ENCODE measurements around the gene SFMBT2. TPM values are rescaled to one million over a fixed set of nuclear protein-coding genes. Genes with fewer than 3 reads are reported as not detected.

SFMBT2 gene
- total RNA-seq, 1 experiment from 2014 or later = 7.4 TPM

DNA sequence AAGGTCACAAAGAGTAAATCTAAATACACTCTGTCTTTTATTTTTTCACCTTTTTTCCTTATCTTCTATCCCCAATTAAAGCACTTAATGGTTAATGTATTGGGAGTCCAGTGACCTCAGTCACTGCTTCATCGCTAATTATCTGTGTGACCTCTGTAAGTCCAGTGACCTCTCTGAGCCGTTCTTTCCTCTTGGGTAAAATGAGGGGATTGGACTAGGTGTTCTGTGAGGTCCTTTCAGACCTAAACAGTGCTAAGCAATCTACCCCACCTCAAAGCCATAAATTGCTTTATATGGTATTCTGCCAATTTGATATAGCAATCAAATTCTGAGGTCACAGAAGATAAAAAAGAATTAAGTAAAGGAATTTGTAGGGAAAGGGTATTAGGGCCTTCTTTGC lies 3.9 kb upstream of the SFMBT2 start:
- no peak for DNase-seq (ENCODE audit: unreplicated experiment)
- H3K36me3 Mint-ChIP-seq (ENCODE audit: insufficient read depth, unreplicated experiment) = no peaks in the 10 kb centered on the region
- no peak overlapping the region for H3K27ac Mint-ChIP-seq (ENCODE audit: low read depth, unreplicated experiment)
- ChIA-PET CTCF (interaction anchor here (0.7 kb wide), 1 partner anchor 153 kb away, joined by 3 read pairs; no protein-coding TSS in a partner anchor), POLR2A (no interaction called here)
- no TSS peak for BruUV-seq (replicated peaks)
- no peaks in the 10 kb centered on the region for H3K4me1 Mint-ChIP-seq (ENCODE audit: insufficient read depth, unreplicated experiment)
- intact Hi-C loops (cut with micrococcal nuclease) = no loop called here
- no peak overlapping the region for H3K4me3 Mint-ChIP-seq (ENCODE audit: unreplicated experiment)
- peaks cover 25% of the 10 kb centered on the region for H3K27me3 Mint-ChIP-seq (ENCODE audit: insufficient read depth, unreplicated experiment)
- TF ChIP-seq, protein P1, sequence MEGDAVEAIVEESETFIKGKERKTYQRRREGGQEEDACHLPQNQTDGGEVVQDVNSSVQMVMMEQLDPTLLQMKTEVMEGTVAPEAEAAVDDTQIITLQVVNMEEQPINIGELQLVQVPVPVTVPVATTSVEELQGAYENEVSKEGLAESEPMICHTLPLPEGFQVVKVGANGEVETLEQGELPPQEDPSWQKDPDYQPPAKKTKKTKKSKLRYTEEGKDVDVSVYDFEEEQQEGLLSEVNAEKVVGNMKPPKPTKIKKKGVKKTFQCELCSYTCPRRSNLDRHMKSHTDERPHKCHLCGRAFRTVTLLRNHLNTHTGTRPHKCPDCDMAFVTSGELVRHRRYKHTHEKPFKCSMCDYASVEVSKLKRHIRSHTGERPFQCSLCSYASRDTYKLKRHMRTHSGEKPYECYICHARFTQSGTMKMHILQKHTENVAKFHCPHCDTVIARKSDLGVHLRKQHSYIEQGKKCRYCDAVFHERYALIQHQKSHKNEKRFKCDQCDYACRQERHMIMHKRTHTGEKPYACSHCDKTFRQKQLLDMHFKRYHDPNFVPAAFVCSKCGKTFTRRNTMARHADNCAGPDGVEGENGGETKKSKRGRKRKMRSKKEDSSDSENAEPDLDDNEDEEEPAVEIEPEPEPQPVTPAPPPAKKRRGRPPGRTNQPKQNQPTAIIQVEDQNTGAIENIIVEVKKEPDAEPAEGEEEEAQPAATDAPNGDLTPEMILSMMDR (IDR thresholded peaks at IDR 0.05; ENCODE audit: unreplicated experiment) = no peak
- no peaks in the 10 kb centered on the region for H3K9me3 Mint-ChIP-seq (ENCODE audit: unreplicated experiment)

DNA sequence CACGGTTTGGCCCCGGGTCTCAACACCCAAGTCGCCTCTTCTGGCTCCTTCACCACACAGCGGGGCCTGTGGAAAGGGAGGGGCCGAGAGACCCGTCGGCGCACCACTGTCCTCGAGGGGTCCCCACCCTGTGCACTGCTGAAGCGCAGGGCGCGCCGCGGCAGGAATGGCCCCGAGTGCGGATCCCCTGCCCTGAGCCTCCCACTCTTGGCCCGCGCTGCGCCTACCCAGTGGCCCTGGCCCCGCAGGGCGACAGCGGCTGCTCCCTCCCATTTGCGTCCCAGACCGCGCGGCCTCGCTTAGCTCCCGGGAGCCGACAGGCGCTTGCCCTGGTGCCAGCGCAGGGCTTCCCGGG lies 2.1 kb upstream of the SFMBT2 start:
- BruUV-seq (replicated peaks) = no TSS peak

DNA sequence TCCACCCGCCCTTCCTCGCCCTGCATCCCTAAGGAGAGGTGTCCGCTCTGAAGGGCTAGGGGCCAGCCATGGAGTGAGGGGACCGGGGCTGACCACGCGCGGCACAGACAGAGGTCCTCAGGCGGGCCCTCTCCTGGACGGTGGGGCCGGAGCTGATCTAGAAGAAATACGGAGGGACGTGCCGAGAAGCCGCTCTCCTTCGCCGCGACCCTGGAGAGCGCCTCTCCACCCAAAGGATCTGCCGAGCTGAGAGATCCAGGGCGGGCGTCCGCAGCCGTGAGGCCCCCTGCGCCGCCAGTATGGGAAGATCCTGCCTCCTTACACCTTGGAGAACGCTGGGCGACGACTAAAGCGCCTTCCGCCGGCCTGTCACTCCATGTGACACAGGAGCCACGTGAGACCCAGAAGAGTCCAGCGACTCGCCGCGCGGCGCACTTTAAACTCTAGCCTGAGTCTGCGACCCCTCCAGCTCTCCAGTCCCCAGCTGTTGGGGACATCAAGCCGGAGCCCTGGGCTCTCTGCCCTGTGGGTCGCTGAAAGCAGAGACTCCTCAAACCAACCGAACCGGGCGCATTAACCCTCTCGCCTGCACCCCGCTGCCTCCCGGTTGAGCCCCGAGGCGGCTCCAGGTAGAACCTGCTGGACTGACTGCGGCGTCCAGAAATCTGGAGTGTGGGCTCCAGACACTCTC lies 1.5 kb upstream of the SFMBT2 start:
- ChIA-PET CTCF (interaction anchor here (0.6 to 1.6 kb wide), 11 partner anchors 147 to 833 kb away, joined by 3 to 6 read pairs (median 3); no protein-coding TSS in a partner anchor), POLR2A (no interaction called here)
- intact Hi-C loops (cut with micrococcal nuclease) = no loop called here
- TF ChIP-seq, protein P1 (IDR thresholded peaks at IDR 0.05; ENCODE audit: unreplicated experiment) = no peak
- DNase-seq (ENCODE audit: unreplicated experiment) = no peak
- no TSS peak for BruUV-seq (replicated peaks)
- Mint-ChIP-seq H3K27ac (ENCODE audit: low read depth, unreplicated experiment) (no peak overlapping the region), H3K4me3 (ENCODE audit: unreplicated experiment) (no peak overlapping the region), H3K36me3 (ENCODE audit: insufficient read depth, unreplicated experiment) (peaks cover 5% of the 10 kb centered on the region), H3K9me3 (ENCODE audit: unreplicated experiment) (no peaks in the 10 kb centered on the region), H3K27me3 (ENCODE audit: insufficient read depth, unreplicated experiment) (peaks cover 1% of the 10 kb centered on the region), H3K4me1 (ENCODE audit: insufficient read depth, unreplicated experiment) (peaks cover 9% of the 10 kb centered on the region)

More for the DNA sequence above, 2.1 kb upstream of the SFMBT2 start:
- Mint-ChIP-seq H3K27ac (ENCODE audit: low read depth, unreplicated experiment) (no peak overlapping the region), H3K9me3 (ENCODE audit: unreplicated experiment) (no peaks in the 10 kb centered on the region), H3K36me3 (ENCODE audit: insufficient read depth, unreplicated experiment) (peaks cover 5% of the 10 kb centered on the region), H3K27me3 (ENCODE audit: insufficient read depth, unreplicated experiment) (peaks cover 6% of the 10 kb centered on the region), H3K4me3 (ENCODE audit: unreplicated experiment) (no peak overlapping the region), H3K4me1 (ENCODE audit: insufficient read depth, unreplicated experiment) (peaks cover 9% of the 10 kb centered on the region)
- intact Hi-C loops (cut with micrococcal nuclease) = loop anchor here (1.0 kb wide), 1 partner anchor 493 kb away; no protein-coding TSS in a partner anchor
- ChIA-PET CTCF (interaction anchor here (0.9 kb wide), 1 partner anchor 155 kb away, joined by 4 read pairs; no protein-coding TSS in a partner anchor), POLR2A (no interaction called here)
- TF ChIP-seq, protein P1 (IDR thresholded peaks at IDR 0.05; ENCODE audit: unreplicated experiment) = no peak
- no peak for DNase-seq (ENCODE audit: unreplicated experiment)

DNA sequence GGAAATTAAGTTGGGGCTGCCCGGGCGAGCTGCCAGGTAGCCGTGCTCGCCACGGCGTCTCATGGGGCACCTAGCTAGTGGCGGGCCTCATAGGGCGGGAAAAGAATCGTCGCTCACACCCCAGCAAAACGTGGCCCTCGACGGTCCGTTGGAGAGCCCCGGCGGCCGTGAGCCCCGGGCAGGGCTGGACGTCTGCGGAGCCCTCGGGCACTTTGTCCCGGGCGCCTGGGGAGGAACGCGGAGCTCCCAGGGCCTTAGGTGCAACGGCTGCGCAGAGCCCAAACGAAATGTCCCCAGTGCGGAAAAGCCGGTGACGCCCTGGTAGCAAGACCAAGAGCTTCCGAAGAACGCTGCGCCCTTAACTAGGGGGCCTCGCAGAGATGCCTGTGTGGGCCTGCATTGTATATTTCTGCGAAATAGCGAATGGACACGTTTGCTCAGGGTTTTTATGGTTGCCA lies 866 bp upstream of the SFMBT2 start:
- TF ChIP-seq, protein P1 (IDR thresholded peaks at IDR 0.05; ENCODE audit: unreplicated experiment) = no peak
- ChIA-PET CTCF (interaction anchor here (0.5 to 1.9 kb wide), 20 partner anchors 104 to 832 kb away, joined by 3 to 8 read pairs (median 3); no protein-coding TSS in a partner anchor), POLR2A (interaction anchor here (1.3 to 3.6 kb wide), 6 partner anchors 147 to 690 kb away, joined by 3 to 24 read pairs (median 8); no protein-coding TSS in a partner anchor)
- DNase-seq (ENCODE audit: unreplicated experiment) = no peak
- peak overlapping the region; percentile 86 for H3K4me3 Mint-ChIP-seq (ENCODE audit: unreplicated experiment)
- H3K9me3 Mint-ChIP-seq (ENCODE audit: unreplicated experiment) = no peaks in the 10 kb centered on the region
- H3K4me1 Mint-ChIP-seq (ENCODE audit: insufficient read depth, unreplicated experiment) = peaks cover 9% of the 10 kb centered on the region
- H3K27ac Mint-ChIP-seq (ENCODE audit: low read depth, unreplicated experiment) = no peak overlapping the region
- H3K27me3 Mint-ChIP-seq (ENCODE audit: insufficient read depth, unreplicated experiment) = no peaks in the 10 kb centered on the region
- no TSS peak for BruUV-seq (replicated peaks)
- peaks cover 5% of the 10 kb centered on the region for H3K36me3 Mint-ChIP-seq (ENCODE audit: insufficient read depth, unreplicated experiment)
- intact Hi-C loops (cut with micrococcal nuclease) = no loop called here
